HG03196 (cell line): ENCODE data around the gene F13B.
"Not testable (repeated sequence)": the region's sequence is repeated elsewhere in the genome, so short reads cannot be mapped to it uniquely, and the experiment has no call there.

Source experiments
- ATAC-seq: cut with Tn5 transposase; IDR thresholded peaks from one replicate; pipeline ENCODE4 v1.9.1; 2021; ENCODE audit not compliant: unreplicated experiment

F13B gene, protein sequence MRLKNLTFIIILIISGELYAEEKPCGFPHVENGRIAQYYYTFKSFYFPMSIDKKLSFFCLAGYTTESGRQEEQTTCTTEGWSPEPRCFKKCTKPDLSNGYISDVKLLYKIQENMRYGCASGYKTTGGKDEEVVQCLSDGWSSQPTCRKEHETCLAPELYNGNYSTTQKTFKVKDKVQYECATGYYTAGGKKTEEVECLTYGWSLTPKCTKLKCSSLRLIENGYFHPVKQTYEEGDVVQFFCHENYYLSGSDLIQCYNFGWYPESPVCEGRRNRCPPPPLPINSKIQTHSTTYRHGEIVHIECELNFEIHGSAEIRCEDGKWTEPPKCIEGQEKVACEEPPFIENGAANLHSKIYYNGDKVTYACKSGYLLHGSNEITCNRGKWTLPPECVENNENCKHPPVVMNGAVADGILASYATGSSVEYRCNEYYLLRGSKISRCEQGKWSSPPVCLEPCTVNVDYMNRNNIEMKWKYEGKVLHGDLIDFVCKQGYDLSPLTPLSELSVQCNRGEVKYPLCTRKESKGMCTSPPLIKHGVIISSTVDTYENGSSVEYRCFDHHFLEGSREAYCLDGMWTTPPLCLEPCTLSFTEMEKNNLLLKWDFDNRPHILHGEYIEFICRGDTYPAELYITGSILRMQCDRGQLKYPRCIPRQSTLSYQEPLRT

GRCh38 chr1:197066719-197067456 is at the start of gene F13B:
F13B (minus strand) TSS chr1:197067260; CDS start chr1:197067223, 37 bp downstream.
- no peak for ATAC-seq

DNA sequence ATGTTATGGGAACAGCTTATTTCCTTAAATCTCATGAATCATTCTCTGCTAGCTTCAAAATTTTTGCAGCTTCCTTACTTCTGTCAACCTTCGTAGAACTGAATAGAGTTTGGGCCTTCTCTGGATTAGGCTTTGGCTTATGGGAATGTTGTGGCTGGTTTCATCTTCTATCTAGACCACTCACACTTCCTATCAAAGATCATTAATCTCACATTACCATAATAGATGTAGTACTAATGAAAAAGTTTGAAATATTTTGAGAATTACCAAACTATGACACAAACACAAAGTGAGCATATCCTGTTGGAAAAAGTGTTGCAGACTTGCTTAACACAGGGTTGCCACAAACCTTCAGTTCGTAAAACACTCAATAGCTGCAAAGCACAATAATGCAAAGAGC is 49.1 kb upstream of the F13B start:
- ATAC-seq: no peak

DNA sequence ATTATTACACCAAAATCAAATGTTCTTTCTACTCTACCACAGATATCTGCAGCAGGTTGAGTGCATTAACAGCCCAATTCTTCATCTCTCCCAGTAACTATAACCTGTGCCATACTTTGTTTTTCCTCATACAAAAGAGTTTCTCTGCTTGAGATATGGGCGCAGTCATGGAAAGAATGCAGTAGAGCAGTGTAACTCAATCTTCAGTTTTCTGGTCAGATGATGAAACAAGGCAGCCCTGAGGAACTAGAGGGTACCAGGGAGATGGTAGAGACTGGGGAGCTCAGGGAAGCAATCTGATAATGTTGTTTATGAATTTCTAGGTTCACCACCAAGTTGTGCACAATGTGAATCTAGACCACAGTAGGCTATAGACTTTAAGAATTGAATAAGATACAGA is 39.8 kb upstream of the F13B start:
- ATAC-seq: no peak

DNA sequence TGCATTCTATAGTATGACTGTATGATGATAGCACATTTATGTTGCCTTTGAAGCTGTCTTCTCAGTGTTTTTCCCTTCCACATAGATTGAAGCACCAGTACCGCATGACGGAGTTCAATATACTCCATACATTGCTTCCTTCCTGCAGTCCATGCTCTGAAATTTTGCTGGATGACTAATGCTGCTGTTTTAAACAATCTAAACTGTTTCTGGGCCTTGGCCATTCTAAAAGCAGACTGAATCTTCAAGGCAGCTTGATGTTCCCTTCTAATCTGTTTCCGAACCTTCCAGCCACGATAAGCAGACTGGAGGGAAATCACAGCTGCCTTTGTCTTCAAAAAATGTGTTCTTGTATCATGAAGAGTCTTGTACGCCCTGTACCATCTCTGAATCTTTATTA is 36.2 kb upstream of the F13B start:
- no peak for ATAC-seq

DNA sequence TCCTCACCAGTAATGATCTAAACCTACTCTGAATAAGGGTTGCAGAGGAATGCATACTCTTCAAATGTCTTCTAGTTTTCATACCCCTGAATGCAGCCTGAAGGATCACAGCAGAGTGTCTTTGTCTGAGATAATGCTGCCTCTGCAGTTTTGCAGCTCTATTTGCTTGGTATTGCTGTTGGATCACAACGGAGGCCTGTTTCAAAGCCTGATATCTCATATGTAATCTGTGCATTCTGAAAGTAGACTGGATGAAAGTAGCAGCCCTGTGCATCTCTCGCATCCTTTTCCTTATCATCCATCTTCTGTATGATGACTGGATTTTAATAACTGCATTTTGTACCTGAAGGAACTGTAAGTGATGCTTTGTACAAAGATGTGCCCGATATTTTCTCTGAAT is 34.9 kb upstream of the F13B start:
- no peak for ATAC-seq

DNA sequence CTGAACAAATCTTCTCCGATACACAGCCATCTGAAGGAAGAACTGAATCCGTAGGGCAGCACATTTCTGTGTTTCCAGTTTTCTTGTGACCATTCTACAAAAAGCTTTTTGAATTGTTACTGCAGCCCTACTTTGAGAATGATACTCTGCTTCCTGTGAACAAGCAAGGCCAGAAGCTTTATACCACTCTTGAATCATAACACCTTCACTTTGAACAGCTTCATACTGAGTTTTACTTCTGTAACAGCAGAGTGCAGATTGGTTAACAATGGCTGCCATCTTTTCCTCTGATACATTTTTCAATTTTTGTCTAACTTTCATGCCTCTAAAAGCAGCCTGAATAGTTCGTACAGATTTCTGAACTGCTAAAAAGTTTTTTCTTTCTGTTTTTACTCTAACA is 33.6 kb upstream of the F13B start:
- ATAC-seq: no peak

- no peak for ATAC-seq
Observed at GRCh38 chr1:197099444-197099843, 32.4 kb upstream of the F13B start.

DNA sequence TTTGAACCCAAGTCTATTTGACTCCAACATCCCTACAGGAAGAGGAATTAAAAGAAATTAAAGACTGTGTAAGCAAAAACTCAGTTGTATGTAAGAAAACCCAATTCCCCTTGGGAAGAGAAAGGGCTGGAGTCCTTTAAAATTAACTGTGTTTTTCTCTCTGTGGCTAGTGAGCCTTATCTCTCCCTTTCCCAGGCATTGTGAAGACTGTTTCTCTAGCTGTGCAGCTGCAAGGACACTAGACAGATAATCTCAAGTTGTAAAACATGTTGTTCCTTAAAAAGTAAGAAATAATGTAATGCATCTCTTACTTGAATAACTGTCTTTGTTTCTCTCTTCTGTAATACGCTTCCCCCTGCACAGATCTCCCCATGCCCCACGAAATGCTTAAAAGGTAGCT is 29.9 kb upstream of the F13B start:
- not testable (repeated sequence) for ATAC-seq

GRCh38 chr1:197096137-197096536 is 29.1 kb upstream of the F13B start:
- no peak for ATAC-seq

GRCh38 chr1:197093226-197093885 is 26.3 kb upstream of the F13B start:
- no peak for ATAC-seq

DNA sequence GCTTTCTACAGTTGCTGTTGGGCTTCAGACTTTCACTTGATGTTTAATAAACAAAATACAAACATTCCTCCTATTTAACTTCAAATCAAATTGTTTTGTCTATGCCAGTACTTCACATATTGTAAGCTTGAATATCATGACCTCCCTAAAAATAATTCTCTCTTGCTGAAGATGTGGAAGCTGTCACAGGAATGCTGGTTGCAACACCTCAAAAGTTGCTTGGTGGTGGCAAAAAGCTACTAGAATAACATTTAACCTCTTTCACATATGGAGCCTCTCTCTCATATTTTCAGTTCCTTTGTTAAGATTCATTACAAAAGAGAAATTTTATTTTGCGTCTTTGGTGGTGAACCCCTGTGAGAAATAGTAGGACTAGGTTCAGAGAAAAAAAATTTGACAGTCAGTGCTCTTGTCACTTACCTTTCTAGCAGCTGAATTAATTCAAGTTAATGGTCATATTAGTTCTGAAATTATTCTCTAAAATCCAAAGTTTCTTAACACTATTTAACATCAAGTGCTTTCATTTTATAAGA is 25.5 kb upstream of the F13B start:
- no peak for ATAC-seq

DNA sequence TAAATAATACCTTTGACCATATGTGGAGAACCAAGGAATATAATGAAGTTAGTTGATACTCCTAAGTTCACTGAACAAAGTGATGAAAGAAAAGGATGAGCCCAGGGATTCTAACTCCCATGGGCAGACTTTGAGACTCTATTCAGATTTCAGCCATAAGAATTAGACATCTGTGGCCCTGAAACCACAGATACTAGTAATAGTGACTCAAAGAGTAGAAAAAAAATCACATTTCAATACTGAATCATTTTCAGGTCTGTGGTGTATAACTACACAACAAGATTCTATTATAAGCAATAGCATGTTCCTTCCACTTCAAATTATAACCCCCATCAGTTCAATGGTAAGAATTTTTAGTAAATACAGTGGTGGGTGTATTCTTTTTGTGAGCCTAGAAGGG is 16.4 kb upstream of the F13B start:
- no peak for ATAC-seq

- ATAC-seq: no peak
Observed at GRCh38 chr1:197081117-197081753, 14.2 kb upstream of the F13B start.

DNA sequence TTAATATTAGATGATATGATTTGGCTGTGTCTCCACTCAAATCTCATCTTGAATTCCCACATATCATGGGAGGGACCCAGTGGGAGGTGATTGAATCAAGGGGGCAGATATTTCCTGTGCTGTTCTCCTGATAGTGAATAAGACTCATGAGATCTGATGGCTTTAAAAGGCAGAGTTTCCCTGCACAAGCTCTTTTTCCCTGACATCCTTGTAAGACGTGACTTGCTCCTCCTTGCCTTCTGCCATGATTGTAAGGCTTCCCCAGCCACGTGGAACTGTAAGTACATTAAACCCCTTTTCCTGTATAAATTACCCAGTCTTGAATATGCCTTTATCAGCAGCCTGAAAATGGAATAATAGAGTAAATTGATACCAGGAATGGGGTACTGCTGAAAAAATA is 13.3 kb upstream of the F13B start:
- ATAC-seq: no peak

DNA sequence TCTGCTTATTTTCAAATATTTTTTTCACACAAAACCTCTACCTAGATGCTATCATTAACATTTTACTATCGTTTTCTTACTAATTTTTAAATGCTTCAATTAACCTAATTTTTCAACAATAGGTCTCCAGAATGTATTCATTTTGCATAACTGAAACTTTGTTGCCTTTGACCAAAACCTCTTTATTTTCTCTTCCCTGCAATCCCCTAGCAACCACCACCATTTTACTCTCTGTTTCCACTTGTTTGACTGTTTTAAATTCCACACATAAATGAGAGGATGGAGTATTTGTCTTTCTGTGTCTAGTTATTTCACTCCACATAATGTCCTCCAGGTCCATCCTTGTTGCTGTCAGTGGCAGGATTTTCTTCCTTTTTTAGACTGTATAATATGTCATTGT is 9.5 kb upstream of the F13B start:
- no peak for ATAC-seq

GRCh38 chr1:197073978-197074377 is 6.9 kb upstream of the F13B start:
- ATAC-seq: no peak

GRCh38 chr1:197067457-197067818 is 378 bp upstream of the F13B start:
- ATAC-seq: no peak

- ATAC-seq: no peak
Observed at GRCh38 chr1:197066277-197066676, 783 bp downstream of the F13B start.

GRCh38 chr1:197065559-197065958 is 1.5 kb downstream of the F13B start:
- ATAC-seq: no peak

GRCh38 chr1:197063212-197063611 is 3.8 kb downstream of the F13B start:
- ATAC-seq: no peak

DNA sequence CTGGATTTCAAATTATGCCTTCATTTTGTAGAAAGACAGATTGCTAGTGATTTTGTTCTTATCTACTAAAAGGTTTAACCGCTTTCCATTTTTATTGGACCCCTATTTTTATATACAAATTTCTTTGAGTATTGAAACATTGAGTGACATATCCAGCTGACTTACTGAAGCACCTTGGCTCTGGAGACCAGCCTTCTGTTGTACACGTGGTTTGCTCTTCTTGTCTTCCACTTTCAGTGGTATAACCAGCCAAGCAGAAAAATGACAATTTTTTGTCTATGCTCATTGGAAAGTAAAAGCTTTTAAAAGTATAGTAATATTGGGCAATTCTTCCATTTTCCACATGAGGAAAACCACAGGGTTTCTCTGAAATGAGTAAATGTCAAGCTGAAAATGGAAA is 4.4 kb downstream of the F13B start:
- ATAC-seq: peak; percentile 91
